Measurements from ENCODE around the gene TGFBR3.

TGFBR3 gene

DNA sequence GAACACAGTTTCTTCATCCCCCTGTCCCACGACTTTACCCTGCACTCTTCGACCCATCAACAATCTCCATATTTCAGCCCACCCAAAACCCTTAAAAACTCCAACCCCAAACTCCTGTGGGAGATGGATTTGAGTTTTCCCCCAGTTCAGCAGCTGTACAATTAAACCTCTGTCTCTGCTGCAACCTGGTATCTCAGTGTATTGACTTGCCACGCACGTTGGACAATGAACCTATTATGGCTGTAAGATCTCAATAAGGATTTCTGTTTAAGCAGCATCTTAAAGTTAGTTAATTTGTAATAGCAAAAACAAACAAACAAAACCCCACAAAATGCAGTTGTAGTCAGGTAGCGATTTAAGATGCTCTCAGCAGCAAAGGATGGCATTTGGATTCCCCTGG lies 119.1 kb downstream of the TGFBR3 start:
- Histone ChIP-seq H3K9me3 (ENCODE audit: severe bottlenecking) (no peaks in the 10 kb centered on the region), H3K27me3 (ENCODE audit: insufficient read depth, poor library complexity, severe bottlenecking) (no peaks in the 10 kb centered on the region), H3K4me3 (ENCODE audit: severe bottlenecking) (no peak overlapping the region), H3K36me3 (ENCODE audit: low read depth) (no peaks in the 10 kb centered on the region), H3K27ac (ENCODE audit: poor library complexity, severe bottlenecking) (no peak overlapping the region), H3K4me1 (ENCODE audit: insufficient read depth, poor library complexity, severe bottlenecking) (no peaks in the 10 kb centered on the region)
- ATAC-seq (ENCODE audit: low read depth) (no peak), DNase-seq (ENCODE audit: low spot score) (no peak)
- TF ChIP-seq CTCF (IDR thresholded peaks at IDR 0.05; ENCODE audit: poor library complexity, severe bottlenecking) = no peak

DNA sequence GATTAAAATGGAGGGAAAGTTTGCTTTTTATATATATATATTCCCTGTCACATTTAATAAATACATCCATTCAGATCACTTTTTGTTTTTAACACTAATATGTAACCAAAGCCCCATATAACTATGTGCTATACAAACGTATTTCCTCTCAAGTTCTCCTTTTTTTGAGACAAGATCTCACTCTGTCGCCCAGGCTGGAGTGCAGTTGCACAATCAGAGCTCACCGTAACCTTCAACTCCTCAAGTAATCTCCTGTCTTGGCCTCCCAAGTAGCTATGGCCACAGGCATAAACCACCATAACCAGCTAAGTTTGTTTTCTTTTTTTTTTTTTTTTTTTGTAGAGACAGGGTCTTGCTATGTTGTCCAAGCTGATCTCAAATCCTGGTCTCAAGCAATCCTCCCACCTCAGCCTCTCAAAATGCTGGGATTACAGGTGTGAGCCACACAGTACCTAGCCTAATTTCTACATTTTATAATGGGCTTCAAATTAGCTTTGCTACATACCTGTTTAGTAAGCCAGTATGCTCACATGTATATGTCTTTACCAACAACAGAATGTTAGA lies 120.0 kb downstream of the TGFBR3 start:
- ATAC-seq (ENCODE audit: low read depth) = no peak
- H3K36me3 ChIP-seq (ENCODE audit: low read depth) = no peaks in the 10 kb centered on the region
- no peak for TF ChIP-seq CTCF (IDR thresholded peaks at IDR 0.05; ENCODE audit: poor library complexity, severe bottlenecking)
- no peaks in the 10 kb centered on the region for H3K27me3 ChIP-seq (ENCODE audit: insufficient read depth, poor library complexity, severe bottlenecking)
- DNase-seq (ENCODE audit: low spot score) = no peak
- H3K27ac ChIP-seq (ENCODE audit: poor library complexity, severe bottlenecking) = no peak overlapping the region
- no peak overlapping the region for H3K4me3 ChIP-seq (ENCODE audit: severe bottlenecking)
- no peaks in the 10 kb centered on the region for H3K4me1 ChIP-seq (ENCODE audit: insufficient read depth, poor library complexity, severe bottlenecking)
- H3K9me3 ChIP-seq (ENCODE audit: severe bottlenecking) = no peaks in the 10 kb centered on the region

DNA sequence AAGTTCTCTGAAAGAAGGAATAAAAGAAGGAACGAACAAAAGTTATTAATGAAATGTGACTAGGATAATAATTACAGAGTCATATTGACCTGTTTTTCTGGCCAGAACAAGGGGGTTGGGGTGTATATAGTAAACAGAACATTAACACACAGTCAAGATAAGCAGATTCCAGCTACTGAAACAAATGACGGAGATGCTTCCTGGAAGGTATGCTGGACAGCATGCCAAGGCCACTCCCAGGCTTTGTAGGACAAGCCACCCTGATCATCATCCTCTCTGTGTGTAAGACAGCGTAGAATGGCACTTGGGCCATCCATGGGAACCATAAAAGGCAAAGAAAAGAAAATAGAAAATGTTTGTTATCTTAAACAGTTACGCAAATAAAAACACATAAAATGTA lies 120.7 kb downstream of the TGFBR3 start:
- Histone ChIP-seq H3K27me3 (ENCODE audit: insufficient read depth, poor library complexity, severe bottlenecking) (no peaks in the 10 kb centered on the region), H3K9me3 (ENCODE audit: severe bottlenecking) (no peaks in the 10 kb centered on the region), H3K27ac (ENCODE audit: poor library complexity, severe bottlenecking) (no peak overlapping the region), H3K36me3 (ENCODE audit: low read depth) (no peaks in the 10 kb centered on the region), H3K4me1 (ENCODE audit: insufficient read depth, poor library complexity, severe bottlenecking) (no peaks in the 10 kb centered on the region), H3K4me3 (ENCODE audit: severe bottlenecking) (no peak overlapping the region)
- ATAC-seq (ENCODE audit: low read depth) (no peak), DNase-seq (ENCODE audit: low spot score) (no peak)
- TF ChIP-seq CTCF (IDR thresholded peaks at IDR 0.05; ENCODE audit: poor library complexity, severe bottlenecking) = no peak

DNA sequence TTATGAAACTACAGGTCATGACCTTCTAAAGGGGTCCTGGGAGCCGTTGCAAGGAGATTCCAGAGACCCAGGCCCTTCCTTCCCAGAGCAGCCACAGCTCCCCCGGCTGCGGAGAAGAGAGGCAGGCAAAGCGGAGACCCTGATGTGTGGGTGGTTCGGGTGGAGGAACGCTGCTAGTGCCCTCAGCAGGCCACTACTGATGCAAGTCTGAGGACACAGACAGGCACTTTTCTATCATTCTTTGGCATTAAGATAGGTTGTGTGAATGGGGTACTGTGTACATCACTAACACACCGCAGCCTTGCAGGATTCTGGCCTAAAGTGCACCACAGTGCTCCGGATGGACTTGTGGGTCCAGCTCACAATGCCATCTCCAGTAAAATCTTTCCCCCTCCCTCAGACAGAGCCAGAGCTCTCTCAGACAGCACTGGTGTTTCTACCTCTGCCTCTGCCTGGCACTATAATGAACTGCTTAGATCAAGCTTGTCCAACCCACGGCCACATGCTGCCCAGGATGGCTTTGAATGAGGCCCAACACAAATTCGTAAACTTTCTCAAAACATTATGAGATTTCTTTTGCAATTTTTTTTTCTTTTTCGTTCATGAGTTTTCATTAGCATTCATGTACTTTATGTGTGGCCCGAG lies 121.4 kb downstream of the TGFBR3 start:
- DNase-seq (ENCODE audit: low spot score) (no peak), ATAC-seq (ENCODE audit: low read depth) (no peak)
- TF ChIP-seq CTCF (IDR thresholded peaks at IDR 0.05; ENCODE audit: poor library complexity, severe bottlenecking) = no peak
- no peaks in the 10 kb centered on the region for H3K27me3 ChIP-seq (ENCODE audit: insufficient read depth, poor library complexity, severe bottlenecking)
- H3K4me3 ChIP-seq (ENCODE audit: severe bottlenecking) = no peak overlapping the region
- no peaks in the 10 kb centered on the region for H3K4me1 ChIP-seq (ENCODE audit: insufficient read depth, poor library complexity, severe bottlenecking)
- no peaks in the 10 kb centered on the region for H3K9me3 ChIP-seq (ENCODE audit: severe bottlenecking)
- no peak overlapping the region for H3K27ac ChIP-seq (ENCODE audit: poor library complexity, severe bottlenecking)
- no peaks in the 10 kb centered on the region for H3K36me3 ChIP-seq (ENCODE audit: low read depth)

DNA sequence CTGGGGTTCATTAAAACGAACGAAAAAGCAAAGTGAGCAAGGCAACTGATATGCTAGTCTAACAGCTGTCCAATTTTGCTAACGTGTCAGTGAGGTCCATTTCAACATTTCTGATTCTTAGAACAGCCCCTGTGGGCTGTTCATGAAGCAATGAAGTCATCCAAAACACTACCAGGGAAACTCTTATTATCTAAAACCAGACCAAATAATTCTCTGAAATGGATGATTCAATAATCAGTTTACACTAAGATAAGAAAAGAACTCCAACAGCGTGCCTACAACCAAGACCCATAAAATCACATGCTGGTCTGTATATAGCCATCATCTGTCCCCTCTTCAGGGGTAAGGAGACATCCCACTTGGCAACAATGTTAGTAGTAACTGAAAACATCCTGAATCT lies 122.7 kb downstream of the TGFBR3 start:
- no peaks in the 10 kb centered on the region for H3K9me3 ChIP-seq (ENCODE audit: severe bottlenecking)
- ATAC-seq (ENCODE audit: low read depth) (no peak), DNase-seq (ENCODE audit: low spot score) (no peak)
- no peaks in the 10 kb centered on the region for H3K27me3 ChIP-seq (ENCODE audit: insufficient read depth, poor library complexity, severe bottlenecking)
- H3K4me3 ChIP-seq (ENCODE audit: severe bottlenecking) = no peak overlapping the region
- no peaks in the 10 kb centered on the region for H3K4me1 ChIP-seq (ENCODE audit: insufficient read depth, poor library complexity, severe bottlenecking)
- no peak for TF ChIP-seq CTCF (IDR thresholded peaks at IDR 0.05; ENCODE audit: poor library complexity, severe bottlenecking)
- no peak overlapping the region for H3K27ac ChIP-seq (ENCODE audit: poor library complexity, severe bottlenecking)
- H3K36me3 ChIP-seq (ENCODE audit: low read depth) = no peaks in the 10 kb centered on the region
